Measurements from ENCODE around the gene DIAPH2.
"Not testable (repeated sequence)": the region's sequence is repeated elsewhere in the genome, so short reads cannot be mapped to it uniquely, and the experiment has no call there.

Gene DIAPH2

GRCh38 chrX:96684339-96685209, at the start of gene DIAPH2:
Gene DIAPH2, plus strand, starts transcription at chrX:96684842.
- DNase-seq (ENCODE audit: low spot score): peak; percentile 75

GRCh38 chrX:96650023-96650422, 34.6 kb upstream of the DIAPH2 start:
- DNase-seq (ENCODE audit: low spot score): no peak

GRCh38 chrX:96655947-96656623, 28.6 kb upstream of the DIAPH2 start:
- no peak for DNase-seq (ENCODE audit: low spot score)

- DNase-seq (ENCODE audit: low spot score): no peak
Measured at GRCh38 chrX:96682516-96682915, 2.1 kb upstream of the DIAPH2 start.

- DNase-seq (ENCODE audit: low spot score): no peak
Measured at GRCh38 chrX:96683997-96684338, 674 bp upstream of the DIAPH2 start.

GRCh38 chrX:96685210-96686099, 813 bp downstream of the DIAPH2 start:
- peak; percentile 14 for DNase-seq (ENCODE audit: low spot score)

GRCh38 chrX:96687776-96688175, 3.1 kb downstream of the DIAPH2 start:
- no peak for DNase-seq (ENCODE audit: low spot score)

GRCh38 chrX:96688789-96689188, 4.1 kb downstream of the DIAPH2 start:
- DNase-seq (ENCODE audit: low spot score): no peak

- DNase-seq (ENCODE audit: low spot score): no peak
Measured at GRCh38 chrX:96689991-96690390, 5.3 kb downstream of the DIAPH2 start.

- DNase-seq (ENCODE audit: low spot score): peak; percentile 19
Measured at GRCh38 chrX:96692454-96692853, 7.8 kb downstream of the DIAPH2 start.

GRCh38 chrX:96692890-96693289, 8.2 kb downstream of the DIAPH2 start:
- DNase-seq (ENCODE audit: low spot score): peak; percentile 12

- no peak for DNase-seq (ENCODE audit: low spot score)
Measured at GRCh38 chrX:96693407-96693806, 8.8 kb downstream of the DIAPH2 start.

- DNase-seq (ENCODE audit: low spot score): no peak
Measured at GRCh38 chrX:96696462-96696861, 11.8 kb downstream of the DIAPH2 start.

GRCh38 chrX:96700625-96701024, 16.0 kb downstream of the DIAPH2 start:
- no peak for DNase-seq (ENCODE audit: low spot score)

GRCh38 chrX:96703379-96703778, 18.7 kb downstream of the DIAPH2 start:
- no peak for DNase-seq (ENCODE audit: low spot score)

GRCh38 chrX:96703816-96704215, 19.2 kb downstream of the DIAPH2 start:
- DNase-seq (ENCODE audit: low spot score): no peak

GRCh38 chrX:96704629-96705028, 20.0 kb downstream of the DIAPH2 start:
- DNase-seq (ENCODE audit: low spot score): peak; percentile 13

GRCh38 chrX:96705905-96706304, 21.3 kb downstream of the DIAPH2 start:
- DNase-seq (ENCODE audit: low spot score): no peak

GRCh38 chrX:96707804-96708203, 23.2 kb downstream of the DIAPH2 start:
- no peak for DNase-seq (ENCODE audit: low spot score)

GRCh38 chrX:96710031-96710430, 25.4 kb downstream of the DIAPH2 start:
- no peak for DNase-seq (ENCODE audit: low spot score)

GRCh38 chrX:96713303-96713702, 28.7 kb downstream of the DIAPH2 start:
- DNase-seq (ENCODE audit: low spot score): no peak

- DNase-seq (ENCODE audit: low spot score): not testable (repeated sequence)
Measured at GRCh38 chrX:96714393-96714792, 29.8 kb downstream of the DIAPH2 start.

All from AG20443 (cell line).